ENCODE results near the gene DHRS11. TPM values are rescaled to one million over a fixed set of nuclear protein-coding genes. Genes with fewer than 3 reads are reported as not detected.

The DHRS11 gene
- total and polyA plus RNA-seq, 2 experiments from 2014 or later, result 23.4 to 36.7 TPM

DNA sequence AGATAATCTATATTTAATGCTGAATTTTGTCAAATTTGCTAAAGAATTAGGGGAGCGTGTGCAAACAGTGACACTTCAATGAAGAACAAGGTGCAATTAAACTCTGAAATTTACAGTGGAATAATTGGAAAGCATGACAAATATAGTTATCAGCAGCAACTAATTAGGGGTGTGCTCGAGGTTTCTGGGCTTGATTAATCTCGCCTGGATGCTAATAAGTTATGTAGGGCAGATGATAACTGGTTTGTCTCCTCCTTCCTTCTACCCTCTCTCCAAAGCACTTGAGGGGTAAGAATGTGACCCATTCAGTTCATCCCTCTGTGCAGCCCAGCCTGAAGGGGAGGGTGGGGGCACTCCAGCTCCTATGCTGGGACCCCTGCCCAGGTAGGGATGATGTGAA lies 31.6 kb downstream of the DHRS11 start (continued):
- TF ChIP-seq, protein P1, sequence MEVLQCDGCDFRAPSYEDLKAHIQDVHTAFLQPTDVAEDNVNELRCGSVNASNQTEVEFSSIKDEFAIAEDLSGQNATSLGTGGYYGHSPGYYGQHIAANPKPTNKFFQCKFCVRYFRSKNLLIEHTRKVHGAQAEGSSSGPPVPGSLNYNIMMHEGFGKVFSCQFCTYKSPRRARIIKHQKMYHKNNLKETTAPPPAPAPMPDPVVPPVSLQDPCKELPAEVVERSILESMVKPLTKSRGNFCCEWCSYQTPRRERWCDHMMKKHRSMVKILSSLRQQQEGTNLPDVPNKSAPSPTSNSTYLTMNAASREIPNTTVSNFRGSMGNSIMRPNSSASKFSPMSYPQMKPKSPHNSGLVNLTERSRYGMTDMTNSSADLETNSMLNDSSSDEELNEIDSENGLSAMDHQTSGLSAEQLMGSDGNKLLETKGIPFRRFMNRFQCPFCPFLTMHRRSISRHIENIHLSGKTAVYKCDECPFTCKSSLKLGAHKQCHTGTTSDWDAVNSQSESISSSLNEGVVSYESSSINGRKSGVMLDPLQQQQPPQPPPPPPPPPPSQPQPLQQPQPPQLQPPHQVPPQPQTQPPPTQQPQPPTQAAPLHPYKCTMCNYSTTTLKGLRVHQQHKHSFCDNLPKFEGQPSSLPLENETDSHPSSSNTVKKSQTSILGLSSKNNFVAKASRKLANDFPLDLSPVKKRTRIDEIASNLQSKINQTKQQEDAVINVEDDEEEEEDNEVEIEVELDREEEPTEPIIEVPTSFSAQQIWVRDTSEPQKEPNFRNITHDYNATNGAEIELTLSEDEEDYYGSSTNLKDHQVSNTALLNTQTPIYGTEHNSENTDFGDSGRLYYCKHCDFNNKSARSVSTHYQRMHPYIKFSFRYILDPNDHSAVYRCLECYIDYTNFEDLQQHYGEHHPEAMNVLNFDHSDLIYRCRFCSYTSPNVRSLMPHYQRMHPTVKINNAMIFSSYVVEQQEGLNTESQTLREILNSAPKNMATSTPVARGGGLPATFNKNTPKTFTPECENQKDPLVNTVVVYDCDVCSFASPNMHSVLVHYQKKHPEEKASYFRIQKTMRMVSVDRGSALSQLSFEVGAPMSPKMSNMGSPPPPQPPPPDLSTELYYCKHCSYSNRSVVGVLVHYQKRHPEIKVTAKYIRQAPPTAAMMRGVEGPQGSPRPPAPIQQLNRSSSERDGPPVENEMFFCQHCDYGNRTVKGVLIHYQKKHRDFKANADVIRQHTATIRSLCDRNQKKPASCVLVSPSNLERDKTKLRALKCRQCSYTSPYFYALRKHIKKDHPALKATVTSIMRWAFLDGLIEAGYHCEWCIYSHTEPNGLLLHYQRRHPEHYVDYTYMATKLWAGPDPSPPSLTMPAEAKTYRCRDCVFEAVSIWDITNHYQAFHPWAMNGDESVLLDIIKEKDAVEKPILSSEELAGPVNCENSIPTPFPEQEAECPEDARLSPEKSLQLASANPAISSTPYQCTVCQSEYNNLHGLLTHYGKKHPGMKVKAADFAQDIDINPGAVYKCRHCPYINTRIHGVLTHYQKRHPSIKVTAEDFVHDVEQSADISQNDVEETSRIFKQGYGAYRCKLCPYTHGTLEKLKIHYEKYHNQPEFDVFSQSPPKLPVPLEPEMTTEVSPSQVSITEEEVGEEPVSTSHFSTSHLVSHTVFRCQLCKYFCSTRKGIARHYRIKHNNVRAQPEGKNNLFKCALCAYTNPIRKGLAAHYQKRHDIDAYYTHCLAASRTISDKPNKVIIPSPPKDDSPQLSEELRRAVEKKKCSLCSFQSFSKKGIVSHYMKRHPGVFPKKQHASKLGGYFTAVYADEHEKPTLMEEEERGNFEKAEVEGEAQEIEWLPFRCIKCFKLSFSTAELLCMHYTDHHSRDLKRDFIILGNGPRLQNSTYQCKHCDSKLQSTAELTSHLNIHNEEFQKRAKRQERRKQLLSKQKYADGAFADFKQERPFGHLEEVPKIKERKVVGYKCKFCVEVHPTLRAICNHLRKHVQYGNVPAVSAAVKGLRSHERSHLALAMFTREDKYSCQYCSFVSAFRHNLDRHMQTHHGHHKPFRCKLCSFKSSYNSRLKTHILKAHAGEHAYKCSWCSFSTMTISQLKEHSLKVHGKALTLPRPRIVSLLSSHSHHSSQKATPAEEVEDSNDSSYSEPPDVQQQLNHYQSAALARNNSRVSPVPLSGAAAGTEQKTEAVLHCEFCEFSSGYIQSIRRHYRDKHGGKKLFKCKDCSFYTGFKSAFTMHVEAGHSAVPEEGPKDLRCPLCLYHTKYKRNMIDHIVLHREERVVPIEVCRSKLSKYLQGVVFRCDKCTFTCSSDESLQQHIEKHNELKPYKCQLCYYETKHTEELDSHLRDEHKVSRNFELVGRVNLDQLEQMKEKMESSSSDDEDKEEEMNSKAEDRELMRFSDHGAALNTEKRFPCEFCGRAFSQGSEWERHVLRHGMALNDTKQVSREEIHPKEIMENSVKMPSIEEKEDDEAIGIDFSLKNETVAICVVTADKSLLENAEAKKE (CRISPR knock-in tag; IDR thresholded peaks at IDR 0.05), result no peak
- TF ChIP-seq, protein P2, sequence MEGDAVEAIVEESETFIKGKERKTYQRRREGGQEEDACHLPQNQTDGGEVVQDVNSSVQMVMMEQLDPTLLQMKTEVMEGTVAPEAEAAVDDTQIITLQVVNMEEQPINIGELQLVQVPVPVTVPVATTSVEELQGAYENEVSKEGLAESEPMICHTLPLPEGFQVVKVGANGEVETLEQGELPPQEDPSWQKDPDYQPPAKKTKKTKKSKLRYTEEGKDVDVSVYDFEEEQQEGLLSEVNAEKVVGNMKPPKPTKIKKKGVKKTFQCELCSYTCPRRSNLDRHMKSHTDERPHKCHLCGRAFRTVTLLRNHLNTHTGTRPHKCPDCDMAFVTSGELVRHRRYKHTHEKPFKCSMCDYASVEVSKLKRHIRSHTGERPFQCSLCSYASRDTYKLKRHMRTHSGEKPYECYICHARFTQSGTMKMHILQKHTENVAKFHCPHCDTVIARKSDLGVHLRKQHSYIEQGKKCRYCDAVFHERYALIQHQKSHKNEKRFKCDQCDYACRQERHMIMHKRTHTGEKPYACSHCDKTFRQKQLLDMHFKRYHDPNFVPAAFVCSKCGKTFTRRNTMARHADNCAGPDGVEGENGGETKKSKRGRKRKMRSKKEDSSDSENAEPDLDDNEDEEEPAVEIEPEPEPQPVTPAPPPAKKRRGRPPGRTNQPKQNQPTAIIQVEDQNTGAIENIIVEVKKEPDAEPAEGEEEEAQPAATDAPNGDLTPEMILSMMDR (conservative IDR thresholded peaks at IDR 0.05; ENCODE audit: low read depth in 2 of 2), result no peak

DNA sequence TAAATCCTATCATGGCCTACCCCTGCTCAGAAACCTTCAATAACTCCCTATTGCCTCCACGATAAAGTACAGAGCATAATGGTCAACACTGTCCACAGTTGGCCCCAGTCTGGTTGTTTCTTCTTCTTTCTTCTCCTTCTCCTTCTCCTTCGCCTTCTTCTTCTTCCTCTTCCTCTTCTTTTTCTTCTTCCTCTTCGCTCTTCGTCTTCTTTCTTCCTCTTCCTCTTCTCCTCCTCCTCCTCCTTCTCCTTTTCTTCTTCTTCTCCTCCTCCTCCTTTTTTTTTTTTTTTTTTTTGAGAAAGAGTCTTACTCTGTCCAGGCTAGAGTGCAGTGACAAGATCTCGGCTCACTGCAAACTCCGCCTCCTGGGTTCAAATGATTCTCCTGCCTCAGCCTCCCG lies 33.5 kb downstream of the DHRS11 start:
- H4K20me1 ChIP-seq (replicated peaks; ENCODE audit: insufficient read depth), result no peaks in the 10 kb centered on the region; the same call in 1 of the 2 replicates
- no peak overlapping the region for H2AFZ ChIP-seq
- no peaks in the 10 kb centered on the region for H3K9me3 Mint-ChIP-seq
- no peaks in the 10 kb centered on the region for H3K79me2 ChIP-seq (replicated peaks; ENCODE audit: insufficient read depth)
- H3K4me1 Mint-ChIP-seq, result peaks cover 15% of the 10 kb centered on the region
- peaks cover 2% of the 10 kb centered on the region; the same call in 1 of the 2 replicates for H3F3A ChIP-seq (replicated peaks; ENCODE audit: low read depth)
- H3K36me3 ChIP-seq (ENCODE audit: insufficient read depth), result no peaks in the 10 kb centered on the region
- ATAC-seq (no peak), DNase-seq (ENCODE audit: low spot score) (no peak)
- H3K4me2 ChIP-seq, result no peak overlapping the region
- no peak for TF ChIP-seq NANOG (IDR thresholded peaks at IDR 0.05; ENCODE audit: borderline replicate concordance)
- TF ChIP-seq, protein P3, sequence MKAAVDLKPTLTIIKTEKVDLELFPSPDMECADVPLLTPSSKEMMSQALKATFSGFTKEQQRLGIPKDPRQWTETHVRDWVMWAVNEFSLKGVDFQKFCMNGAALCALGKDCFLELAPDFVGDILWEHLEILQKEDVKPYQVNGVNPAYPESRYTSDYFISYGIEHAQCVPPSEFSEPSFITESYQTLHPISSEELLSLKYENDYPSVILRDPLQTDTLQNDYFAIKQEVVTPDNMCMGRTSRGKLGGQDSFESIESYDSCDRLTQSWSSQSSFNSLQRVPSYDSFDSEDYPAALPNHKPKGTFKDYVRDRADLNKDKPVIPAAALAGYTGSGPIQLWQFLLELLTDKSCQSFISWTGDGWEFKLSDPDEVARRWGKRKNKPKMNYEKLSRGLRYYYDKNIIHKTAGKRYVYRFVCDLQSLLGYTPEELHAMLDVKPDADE (IDR thresholded peaks at IDR 0.05), result no peak
- TF ChIP-seq ZNF331 (CRISPR knock-in tag; IDR thresholded peaks at IDR 0.05; ENCODE audit: low read depth), result no peak
- TF ChIP-seq, protein P4, sequence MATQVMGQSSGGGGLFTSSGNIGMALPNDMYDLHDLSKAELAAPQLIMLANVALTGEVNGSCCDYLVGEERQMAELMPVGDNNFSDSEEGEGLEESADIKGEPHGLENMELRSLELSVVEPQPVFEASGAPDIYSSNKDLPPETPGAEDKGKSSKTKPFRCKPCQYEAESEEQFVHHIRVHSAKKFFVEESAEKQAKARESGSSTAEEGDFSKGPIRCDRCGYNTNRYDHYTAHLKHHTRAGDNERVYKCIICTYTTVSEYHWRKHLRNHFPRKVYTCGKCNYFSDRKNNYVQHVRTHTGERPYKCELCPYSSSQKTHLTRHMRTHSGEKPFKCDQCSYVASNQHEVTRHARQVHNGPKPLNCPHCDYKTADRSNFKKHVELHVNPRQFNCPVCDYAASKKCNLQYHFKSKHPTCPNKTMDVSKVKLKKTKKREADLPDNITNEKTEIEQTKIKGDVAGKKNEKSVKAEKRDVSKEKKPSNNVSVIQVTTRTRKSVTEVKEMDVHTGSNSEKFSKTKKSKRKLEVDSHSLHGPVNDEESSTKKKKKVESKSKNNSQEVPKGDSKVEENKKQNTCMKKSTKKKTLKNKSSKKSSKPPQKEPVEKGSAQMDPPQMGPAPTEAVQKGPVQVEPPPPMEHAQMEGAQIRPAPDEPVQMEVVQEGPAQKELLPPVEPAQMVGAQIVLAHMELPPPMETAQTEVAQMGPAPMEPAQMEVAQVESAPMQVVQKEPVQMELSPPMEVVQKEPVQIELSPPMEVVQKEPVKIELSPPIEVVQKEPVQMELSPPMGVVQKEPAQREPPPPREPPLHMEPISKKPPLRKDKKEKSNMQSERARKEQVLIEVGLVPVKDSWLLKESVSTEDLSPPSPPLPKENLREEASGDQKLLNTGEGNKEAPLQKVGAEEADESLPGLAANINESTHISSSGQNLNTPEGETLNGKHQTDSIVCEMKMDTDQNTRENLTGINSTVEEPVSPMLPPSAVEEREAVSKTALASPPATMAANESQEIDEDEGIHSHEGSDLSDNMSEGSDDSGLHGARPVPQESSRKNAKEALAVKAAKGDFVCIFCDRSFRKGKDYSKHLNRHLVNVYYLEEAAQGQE (IDR thresholded peaks at IDR 0.05; ENCODE audit: unreplicated experiment), result no peak
- TF ChIP-seq, protein P2 (conservative IDR thresholded peaks at IDR 0.05; ENCODE audit: low read depth in 2 of 2), result no peak
- no peak for TF ChIP-seq ZNF114 (CRISPR knock-in tag; IDR thresholded peaks at IDR 0.05)
- TF ChIP-seq STAT1 (IDR thresholded peaks at IDR 0.05; ENCODE audit: unreplicated experiment), result no peak
- H3K4me3 ChIP-seq, result no peak overlapping the region
- H3K36me3 Mint-ChIP-seq (ENCODE audit: low read depth), result no peaks in the 10 kb centered on the region
- H3K27ac Mint-ChIP-seq, result no peak overlapping the region
- no peak overlapping the region for H3K27ac ChIP-seq (ENCODE audit: low read depth)
- H3K27me3 Mint-ChIP-seq (ENCODE audit: insufficient read depth, low read depth, poor library complexity), result peaks cover 13% of the 10 kb centered on the region
- H3K27me3 ChIP-seq (ENCODE audit: insufficient read depth), result no peaks in the 10 kb centered on the region
- H3K4me1 ChIP-seq (ENCODE audit: insufficient read depth), result no peaks in the 10 kb centered on the region
- no peak overlapping the region for H3K4me3 Mint-ChIP-seq
- H3K9me2 ChIP-seq (ENCODE audit: insufficient read depth), result no peaks in the 10 kb centered on the region
